NCI-H1105 (cell line): ENCODE results near the gene PTPRS.

Experiments used
- DNase-seq: peaks from one replicate; lab custom pipeline; 2025; lab: John Stamatoyannopoulos, UW

PTPRS gene

DNA sequence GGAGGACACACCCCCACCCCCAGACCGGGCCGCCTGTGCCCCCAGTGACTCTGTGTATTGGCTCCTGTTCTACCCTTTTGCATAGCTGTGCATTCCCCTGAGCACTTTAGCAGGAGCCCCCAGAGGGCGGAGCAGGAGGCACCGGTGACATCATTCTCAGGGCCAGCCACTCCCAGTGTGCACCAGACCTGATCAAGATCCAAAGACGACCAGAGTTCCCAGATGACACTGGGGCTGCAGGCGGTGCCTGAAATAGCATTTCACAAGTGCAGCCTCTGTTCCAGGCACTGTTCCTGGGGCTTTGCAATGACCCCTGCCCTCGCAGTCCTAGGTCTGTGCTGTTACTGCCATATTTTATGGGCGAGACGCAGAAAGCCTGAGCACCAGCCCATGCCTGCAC is 14.5 kb upstream of the PTPRS start:
- DNase-seq: no peak

DNA sequence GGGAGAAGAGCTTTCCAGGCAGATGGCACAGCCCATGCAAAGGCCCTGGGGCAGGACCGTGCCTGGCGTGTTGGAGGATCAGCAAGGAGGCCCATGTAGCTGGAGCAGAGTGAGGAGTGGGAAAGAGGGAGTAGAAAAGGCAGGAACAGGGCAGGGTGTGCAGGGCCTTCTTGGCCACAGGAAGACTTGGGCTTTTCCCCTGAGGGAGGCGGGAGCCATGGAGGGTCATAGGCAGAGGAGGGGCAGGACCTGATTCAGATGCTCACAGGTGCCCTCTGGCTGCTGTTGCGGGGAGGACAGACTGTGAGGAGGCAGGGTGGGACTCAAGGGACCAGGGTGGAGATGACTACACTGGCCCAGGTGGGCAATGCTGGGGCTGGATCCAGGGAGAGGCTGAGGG is 13.8 kb upstream of the PTPRS start:
- no peak for DNase-seq

DNA sequence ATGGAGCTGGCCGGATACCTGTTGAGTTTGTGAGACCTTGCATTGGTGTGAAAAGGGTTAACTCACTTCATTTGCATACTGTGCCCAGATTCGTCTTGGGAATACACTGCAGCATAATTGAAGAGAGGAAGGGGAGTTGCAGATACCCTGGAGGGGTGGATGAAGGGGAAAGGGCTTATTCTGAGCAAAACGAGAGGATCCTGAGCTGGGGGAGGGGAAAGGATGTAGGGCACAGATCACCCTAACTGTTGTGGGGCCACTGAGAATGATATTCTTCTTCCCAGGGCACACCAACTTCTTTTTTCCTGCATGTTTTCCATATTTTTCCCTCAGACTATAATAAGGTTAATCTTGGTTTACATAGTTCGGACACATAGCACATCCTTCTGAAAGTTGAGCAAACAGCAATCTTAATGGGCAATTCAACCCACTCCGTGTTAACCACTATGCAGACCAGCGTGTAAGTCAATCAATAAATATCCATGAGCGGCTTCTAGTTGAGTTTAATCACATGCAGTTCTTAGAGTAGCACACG is 11.7 kb upstream of the PTPRS start:
- no peak for DNase-seq

DNA sequence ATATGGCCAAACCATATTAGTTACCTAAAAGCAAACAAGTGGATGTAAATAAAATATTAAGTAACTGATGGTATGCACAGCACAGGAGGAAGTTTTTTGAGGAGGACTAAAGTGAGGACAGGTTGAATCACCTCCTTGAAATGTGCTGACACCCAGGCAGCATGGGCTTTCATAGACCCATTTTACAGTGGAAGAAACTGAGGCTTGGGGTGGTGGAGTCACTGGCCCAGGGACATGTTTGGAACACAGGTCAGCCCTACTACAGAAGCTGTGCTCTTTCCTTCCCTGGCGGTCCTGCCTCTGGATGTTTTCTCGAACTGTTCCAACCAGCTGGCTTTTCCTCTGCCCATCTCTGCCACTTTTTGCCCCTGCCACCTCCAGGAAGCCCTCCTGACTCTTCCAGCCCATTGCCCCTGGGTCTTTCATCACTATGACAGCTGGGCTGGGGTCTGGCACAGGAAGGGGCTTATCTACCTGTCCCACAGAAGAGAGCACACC is 11.2 kb upstream of the PTPRS start:
- no peak for DNase-seq

DNA sequence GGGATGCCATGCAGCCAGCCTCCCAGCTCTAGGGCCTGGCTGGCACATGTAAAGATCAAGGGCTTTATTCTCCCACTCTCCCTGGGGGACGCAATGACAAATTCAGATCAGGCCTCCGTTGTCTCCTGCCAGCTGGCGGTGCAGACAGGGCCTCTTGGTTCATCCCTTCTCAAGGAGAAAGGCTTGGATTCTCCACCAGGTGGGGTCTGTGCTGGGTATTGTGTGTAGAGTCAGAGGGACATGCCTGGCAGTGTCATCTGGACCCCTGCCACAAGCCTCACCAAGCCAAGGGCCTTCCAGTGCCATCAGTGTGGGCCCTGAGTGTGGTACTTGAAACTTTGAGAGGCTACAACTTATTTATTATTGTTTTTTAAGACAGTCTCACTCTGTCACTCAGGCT is 8.4 kb upstream of the PTPRS start:
- no peak for DNase-seq

DNA sequence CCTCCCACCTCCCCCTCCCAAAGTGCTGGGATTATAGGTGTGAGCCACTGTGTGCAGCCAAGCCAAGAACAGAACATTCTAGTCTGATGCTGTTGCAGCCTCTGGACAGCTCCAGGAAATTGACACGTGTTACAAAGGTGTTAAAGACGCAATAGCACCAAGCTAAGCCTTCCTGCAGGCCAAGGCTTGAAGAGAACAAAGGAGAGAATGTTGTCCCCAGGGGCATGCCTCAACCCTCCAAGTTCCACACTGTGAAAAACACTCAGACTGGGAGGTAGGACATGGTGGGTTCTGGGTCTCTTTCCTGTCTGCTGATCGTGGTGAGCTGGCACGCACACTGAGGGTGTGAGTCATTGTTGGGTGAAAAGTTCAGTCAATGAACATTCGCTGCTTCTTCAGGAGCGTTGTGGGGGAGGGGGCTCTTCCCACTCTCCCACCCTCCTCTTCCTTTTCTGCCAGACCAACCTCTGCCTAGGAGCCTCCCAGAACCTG is 5.3 kb upstream of the PTPRS start:
- DNase-seq: no peak

DNA sequence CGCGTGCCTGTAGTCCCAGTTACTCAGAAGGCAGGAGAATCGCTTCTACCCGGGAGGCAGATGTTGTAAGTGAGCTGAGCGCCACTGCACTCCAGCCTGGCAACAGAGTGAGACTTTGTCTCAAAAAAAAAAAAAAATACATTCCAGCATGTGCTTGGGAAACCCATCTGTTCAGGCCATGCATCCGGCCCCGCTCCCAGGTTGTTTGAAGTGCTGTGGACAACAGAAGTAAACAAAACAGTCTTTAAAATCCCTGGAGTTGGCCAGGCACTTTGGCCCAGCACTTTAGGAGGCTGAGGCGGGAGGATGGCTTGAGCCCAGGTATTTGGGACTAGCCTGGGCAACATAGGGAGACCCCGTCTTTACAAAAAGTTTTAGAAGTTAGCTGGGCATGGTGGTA is 3.2 kb upstream of the PTPRS start:
- no peak for DNase-seq

DNA sequence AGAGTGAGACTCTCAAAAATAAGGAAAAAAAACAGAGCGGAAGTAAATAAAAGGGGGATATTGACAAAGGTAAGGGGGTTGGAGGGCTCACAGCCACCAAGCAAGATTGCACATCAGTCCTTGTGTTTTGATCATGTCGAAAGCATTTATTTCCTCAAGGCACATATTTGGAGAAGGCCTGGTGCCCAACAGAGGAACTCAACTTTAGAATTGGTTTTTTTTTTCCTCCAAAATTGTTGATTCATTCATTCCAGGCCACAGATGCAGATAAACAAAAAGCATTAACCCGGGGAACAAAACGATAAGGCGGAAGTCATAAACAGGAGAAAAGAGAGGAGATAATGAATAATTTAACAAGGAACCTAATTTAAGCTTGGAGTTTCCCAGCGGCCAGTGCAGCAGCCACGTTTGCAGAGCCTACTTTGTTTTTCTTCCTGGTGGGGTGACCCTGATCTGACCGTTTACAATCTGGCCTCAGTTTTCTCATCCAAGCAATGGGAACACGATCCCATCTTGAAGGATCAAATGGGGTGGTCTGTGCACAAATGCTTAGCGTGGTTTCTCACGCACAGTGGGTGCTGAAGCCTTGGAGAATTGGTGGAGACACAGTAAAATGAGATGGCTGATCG is 2.1 kb upstream of the PTPRS start:
- DNase-seq: no peak

DNA sequence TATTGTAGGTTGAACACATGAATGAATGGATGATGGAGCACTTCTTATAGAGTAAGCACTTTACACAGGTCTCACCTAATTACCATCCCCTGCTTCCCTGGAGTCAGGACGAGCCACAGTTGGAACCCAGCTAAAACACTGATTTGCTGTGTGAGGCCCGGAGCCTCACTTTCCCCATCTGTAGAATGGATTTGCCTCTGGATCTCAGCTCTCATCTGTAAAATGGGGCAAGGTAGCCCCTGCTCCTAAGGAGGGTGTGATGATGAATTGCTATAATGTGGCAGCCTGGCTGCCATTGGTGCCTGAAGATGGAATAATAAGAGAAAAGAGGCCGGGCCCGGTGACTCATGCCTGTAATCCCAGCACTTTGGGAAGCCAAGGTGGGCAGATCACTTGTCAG is 1.4 kb upstream of the PTPRS start:
- DNase-seq: no peak

DNA sequence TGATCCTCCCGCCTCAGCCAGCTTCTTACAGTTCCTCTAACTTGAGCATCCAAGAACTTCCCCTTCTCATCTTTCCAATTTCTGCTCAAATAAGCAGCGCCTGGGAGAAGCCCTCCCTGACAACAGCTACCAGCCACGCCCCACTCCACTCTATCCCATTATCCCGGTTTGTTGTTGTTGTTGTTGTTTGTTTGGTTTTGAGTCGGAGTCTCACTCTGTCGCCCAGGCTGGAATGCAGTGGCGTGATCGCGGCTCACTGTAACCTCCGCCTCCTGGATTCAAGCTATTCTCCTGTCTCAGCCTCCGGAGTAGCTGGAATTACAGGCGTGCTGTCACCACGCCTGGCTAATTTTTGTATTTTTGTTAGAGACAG is 822 bp upstream of the PTPRS start:
- no peak for DNase-seq

DNA sequence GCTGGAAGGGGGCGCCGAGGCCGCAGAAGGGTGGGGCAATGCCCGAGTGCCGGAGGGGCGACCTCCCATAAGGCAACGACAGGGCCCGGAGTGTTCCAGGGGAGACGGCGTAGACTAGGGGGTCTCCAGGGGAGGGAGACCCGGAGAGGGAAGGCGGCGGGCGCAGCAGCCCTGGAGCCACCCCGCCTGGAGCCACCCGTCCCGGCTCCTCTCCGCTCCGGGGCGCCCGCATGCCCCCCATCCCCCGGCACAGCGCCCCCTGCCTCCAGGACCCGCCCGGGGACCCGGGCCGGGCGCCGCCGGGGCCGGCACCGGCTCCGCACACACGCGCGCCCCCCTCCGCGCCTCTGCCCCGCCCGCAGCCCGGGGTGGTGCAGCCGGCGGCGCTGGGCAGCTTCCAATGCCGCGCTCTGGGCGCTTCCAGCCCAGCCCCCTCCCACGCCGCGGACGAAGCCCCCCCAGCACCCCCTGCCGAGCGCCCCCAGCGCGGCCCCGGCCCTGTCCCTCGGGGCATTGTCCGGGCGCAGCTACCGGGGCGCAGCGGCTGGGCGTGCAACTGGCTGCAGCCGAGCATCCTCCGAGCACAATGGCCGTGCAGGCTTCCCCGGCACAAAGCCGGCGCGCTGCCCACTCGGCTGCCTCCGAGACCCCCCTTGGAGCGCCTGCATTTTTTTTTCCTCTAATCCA is 519 bp downstream of the PTPRS start:
- DNase-seq: no peak

DNA sequence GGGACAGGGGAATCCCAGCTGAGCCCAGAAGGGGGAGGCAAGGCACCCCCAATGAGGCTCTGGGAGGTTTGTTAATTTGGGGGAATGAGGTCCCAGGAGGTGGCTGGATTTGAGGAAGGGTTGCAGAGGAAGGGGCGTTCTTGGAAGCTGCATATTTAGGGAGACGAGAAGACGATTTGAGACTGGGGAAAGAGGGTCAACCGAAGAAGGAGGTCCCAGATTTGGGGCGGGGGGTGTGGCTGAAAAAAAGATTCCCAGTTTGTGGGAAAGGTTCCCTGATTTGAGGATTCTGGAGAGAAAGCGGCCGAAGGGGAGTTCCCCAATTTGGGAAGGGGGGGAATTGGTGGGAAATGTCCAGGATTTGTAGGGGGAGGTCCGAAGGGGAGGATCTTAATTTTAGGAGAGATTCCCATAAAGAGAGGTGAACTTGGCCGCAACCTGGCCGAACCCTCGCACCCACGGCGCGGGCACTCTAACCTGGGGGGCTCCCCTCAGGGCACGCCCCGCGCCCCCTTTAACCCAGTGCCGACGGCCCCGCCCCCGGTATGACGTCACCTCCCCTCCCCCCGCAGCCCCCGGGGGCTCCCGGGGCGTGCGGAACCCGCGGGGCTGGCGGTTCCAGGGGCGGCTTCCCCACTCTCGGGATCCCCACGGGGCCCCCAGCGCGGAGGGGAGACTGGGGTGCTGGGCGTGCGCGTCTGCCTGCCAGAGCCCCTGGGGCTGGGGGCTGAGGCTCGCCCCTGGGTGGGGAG is 1.2 kb downstream of the PTPRS start:
- no peak for DNase-seq

DNA sequence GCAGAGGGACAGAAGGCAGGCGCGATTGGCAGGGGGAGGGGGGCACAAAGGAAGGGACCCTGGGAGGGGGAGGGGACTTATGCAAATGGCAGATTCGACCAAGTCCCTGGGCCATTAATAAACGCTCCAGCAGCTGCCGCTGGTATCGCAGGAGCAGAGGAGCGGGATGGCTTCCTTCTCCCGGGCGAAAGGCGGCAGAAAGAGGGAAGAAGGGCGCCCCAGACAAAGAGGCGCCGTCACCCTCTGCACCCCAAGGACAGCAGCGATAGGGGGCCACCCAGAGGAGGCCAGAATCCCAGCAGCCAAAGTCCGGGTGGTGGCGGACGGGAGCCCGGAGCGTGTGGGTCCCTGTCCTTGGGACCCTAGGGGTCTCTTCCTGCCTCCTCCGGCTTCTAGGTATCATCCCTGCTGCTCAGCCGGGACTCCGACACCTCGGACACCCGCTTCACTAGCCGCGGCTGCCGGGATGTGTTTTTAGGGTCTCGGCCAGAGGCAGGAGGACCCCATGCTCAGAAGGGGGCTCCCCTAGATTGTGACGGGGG is 1.9 kb downstream of the PTPRS start:
- DNase-seq: peak; percentile 65

DNA sequence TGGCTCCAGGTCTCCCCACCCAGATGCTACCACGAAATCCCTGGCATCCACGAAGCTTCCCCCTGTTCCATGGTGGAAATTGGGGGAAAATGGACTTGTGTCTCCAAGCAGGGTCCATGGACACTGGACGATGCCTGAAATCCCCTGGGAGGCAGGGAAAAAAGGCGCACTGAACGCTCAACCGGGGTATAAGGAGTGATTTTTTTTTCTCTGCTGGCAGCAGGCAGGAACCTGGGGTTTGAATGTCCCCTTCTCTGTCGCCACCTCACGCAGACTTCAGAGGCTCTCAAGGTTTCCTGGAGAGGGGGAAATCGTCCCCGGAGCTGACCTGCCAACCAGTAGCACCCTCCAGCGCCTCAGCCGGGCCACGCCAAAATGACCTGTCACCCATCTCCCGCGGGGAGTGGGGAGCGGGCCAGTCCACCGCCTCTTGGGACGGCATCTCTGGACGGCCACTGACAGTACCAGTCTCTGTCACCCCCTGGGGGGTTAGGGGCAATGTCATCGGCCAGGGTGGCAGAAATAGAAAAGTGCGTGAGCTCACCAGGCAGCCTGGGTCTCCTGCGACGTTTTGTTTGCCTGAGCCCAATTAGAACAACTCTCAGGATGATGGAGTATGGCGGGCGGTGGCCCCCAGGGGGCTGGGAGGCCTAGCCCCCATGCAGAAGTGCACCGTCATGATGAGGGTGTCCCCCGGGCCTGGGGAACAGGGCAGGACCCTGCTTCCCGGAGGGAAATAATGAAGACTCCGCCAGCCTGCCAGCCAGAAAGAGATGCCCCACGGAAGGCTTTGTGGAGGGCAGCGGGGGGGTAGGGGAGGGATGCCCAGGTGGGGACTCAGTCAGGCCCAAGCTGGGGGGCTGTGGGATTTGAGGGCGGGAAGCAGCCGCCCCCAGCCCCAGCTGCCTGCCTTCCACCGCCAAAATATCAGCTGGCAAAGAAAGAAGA is 2.6 kb downstream of the PTPRS start:
- DNase-seq: no peak

DNA sequence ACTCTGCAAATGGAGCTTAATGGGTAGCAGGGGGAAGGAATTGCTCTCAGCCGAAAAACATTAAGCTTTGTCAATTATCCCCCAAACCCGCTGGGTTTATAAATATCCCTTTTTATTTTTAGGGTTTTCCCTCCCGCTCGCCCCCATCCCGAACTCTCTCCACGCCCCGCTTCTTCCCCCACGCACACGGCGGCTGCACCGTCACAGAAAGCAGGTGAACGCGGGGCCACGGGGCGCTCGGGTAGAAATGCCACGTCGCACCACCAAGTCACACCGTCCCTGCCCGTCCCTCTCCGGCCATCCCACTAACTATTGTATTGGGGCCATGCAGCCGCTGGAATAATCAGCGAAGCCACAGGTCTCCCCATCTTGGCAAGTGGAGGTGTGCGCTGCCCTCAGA is 3.5 kb downstream of the PTPRS start:
- DNase-seq: no peak

DNA sequence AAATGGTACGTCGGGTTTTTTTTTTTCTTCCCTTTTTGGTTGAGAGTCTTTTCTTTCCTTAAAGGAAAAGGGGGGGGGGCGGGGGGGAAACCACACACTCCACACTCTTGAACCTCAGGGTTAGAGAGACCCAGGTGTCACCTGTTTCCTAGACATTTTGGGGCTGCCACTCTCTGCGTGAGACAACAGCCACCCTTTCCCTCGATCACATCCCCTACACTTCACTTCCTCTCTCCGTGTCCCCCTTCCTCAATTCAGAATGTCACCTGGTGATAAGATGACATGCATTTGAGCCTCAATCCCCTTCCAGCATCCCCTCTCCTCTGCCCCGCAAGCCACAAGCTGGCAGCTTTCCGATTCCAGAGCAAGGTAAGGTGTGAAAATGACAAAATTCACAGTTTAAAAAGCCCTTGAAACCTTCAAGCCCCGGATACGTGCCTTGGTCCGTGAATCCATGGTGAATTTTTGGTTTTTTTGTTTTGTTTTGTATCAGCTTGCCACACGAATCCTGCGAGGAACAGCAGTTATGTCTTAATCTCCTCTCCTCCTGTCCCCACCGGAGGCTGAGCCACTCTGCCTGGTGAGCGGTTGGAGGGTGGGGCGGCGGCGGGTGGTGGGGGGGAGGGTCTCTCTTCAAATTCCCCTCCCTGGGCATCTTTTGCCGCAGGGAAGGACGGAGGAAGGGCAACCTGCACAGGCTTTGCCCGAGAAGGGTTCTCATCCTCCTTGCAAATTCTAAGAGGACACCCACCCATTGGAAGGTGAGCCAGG is 4.2 kb downstream of the PTPRS start:
- DNase-seq: no peak

DNA sequence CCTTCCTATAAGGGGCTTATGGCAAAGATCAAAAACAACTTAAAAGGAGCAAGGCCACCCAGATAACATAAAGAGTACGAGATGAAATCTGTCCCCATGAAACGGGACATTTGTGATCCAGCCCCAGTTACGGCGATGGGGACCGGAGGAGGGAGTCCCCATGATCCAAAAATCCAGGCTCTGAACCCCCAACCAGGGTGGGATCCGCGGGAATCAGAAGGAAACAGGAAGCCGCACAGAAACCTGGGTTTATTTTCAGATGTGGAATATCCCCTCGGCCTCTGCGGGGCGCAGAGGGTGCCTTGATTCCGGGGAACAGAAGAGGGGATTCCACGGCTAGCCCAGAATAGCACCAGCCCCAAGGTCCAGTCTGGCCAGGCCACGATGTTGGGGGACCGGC is 5.0 kb downstream of the PTPRS start:
- no peak for DNase-seq

DNA sequence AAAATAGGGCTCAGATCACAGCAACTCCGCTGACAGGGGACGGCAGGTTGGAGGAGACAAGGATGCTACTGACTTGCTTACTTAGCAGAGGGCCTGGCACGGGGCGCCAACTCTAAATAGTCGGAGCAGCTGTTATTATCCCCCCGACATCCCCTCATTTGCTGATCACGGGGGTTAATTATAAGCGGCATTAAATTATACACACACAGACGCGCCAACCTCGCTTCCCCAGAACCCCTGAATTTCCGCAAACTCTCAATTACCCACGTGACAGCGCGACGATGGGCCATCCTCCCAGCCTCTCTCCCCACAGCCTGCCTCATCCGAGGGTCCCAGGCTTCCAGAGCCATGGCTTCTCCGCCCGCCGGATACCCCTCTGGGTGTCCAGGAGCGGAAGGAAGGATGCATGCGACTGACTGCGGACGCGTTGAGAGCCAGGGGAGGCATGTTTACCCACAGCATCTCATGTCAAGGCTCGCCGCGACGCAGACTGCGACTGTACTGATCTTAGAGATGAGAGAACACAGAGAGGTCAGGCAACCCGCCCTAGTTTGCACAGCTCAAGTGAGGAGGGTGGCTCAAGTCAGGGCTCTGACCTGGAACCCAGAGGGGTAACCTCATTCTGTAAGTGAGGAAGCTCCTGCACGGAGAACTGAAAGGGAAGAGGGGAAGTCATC is 5.7 kb downstream of the PTPRS start:
- DNase-seq: no peak

DNA sequence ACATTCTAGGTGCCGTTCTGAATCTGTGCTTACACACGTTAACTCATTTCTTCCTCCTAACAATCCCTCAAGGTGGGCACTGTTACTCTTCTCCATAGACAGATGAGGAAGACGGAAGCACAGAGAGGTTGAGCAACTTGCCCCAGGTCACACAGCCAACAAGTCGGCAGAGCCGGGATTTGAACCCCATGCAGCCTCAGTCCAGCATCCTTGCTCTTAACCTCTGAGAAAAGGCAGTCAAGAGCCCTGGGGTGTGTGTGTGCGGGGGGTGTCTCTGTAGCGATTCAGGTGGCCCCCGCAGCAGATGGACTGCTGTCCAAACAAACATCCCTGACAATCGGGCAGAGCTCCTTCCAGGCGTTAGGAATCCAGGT is 6.3 kb downstream of the PTPRS start:
- no peak for DNase-seq
